Measurements from ENCODE around the gene HOXA7.

Gene HOXA7

DNA sequence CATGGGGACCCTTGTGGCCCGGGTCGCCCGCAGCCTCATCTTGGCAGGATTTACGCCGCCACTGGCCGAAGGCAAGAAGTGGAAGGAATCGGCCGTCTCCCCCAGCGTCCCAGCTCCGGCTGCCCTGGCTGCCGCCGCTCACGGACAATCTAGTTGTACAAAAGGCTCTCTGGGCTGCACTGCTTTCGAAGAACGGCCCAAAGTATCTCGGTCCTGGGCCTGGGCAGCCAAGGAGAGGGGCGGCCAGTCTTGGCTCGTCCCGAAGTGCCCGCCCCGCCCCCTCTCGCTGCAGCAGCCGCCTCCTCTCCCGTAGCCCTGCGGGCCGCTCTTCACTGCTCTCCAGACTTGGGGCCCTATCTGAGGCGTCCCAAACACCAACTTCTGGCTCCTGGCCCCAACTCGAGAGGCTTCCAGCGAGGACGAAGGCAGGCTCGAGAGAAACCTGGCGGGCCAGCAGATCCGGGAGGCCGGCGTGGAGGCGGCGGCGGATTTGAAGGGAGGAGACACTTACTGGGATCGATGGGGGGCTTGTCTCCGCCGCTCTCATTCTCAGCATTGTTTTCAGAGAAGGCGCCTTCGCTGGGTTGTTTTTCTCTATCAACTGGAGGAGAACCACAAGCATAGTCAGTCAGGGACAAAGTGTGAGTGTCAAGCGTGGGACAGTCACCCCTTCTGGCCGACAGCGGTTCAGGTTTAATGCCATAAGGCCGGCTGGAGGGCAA is 8.1 kb upstream of the HOXA7 start:
- H3K27ac ChIP-seq (ENCODE audit: low read depth, low read length), result no peak overlapping the region
- no peak overlapping the region for H3K4me3 ChIP-seq (ENCODE audit: low read length)
- TF ChIP-seq EZH2phosphoT487 (IDR thresholded peaks at IDR 0.05; ENCODE audit: borderline replicate concordance, low read length) (no peak), CTCF (IDR thresholded peaks at IDR 0.05; ENCODE audit: low read depth, low read length, poor library complexity, severe bottlenecking) (no peak)
- no peaks in the 10 kb centered on the region for H3K9me2 ChIP-seq (replicated peaks; ENCODE audit: control insufficient read depth, low read length)
- H3K79me2 ChIP-seq (ENCODE audit: control insufficient read depth, low read length), result no peaks in the 10 kb centered on the region
- no peaks in the 10 kb centered on the region for H3K36me3 ChIP-seq (ENCODE audit: control insufficient read depth, low read length)
- peaks cover 15% of the 10 kb centered on the region for H3K4me1 ChIP-seq (ENCODE audit: control insufficient read depth, low read length)
- peaks cover 63% of the 10 kb centered on the region for H3K27me3 ChIP-seq (ENCODE audit: control insufficient read depth, low read length)
- peak overlapping the region; percentile 28; the same call in 1 of the 2 replicates for H3K4me2 ChIP-seq (ENCODE audit: low read length)
- H3K9me3 ChIP-seq (ENCODE audit: control insufficient read depth, insufficient read depth, low read length), result no peaks in the 10 kb centered on the region
- no peaks in the 10 kb centered on the region; the same call in 1 of the 2 replicates for H3F3A ChIP-seq (ENCODE audit: control insufficient read depth, insufficient read depth)
- H4K20me1 ChIP-seq (ENCODE audit: control insufficient read depth, insufficient read depth, low read depth, low read length), result no peaks in the 10 kb centered on the region

DNA sequence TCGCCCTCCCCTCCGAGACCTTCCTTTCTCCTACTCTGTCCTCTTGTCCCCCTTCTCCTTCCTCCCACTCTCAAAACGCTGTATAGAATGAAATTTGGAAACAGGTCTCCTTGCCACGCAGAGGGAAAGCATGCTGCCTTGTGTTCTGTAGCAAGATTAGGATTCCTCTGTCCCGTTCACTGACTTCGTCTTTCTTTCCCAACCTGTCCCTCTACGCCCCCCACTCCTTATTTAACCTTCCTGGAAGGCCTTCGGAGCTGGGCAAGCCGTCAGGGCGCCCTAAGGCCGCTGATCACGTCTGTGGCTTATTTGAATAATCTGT is 7.5 kb upstream of the HOXA7 start:
- Histone ChIP-seq H3K79me2 (ENCODE audit: control insufficient read depth, low read length) (no peaks in the 10 kb centered on the region), H3K4me2 (ENCODE audit: low read length) (no peak overlapping the region; the same call in 1 of the 2 replicates), H3K27ac (ENCODE audit: low read depth, low read length) (no peak overlapping the region), H3K27me3 (ENCODE audit: control insufficient read depth, low read length) (peaks cover 63% of the 10 kb centered on the region), H3F3A (ENCODE audit: control insufficient read depth, insufficient read depth) (no peaks in the 10 kb centered on the region; the same call in 1 of the 2 replicates), H3K9me2 (replicated peaks; ENCODE audit: control insufficient read depth, low read length) (no peaks in the 10 kb centered on the region), H3K36me3 (ENCODE audit: control insufficient read depth, low read length) (no peaks in the 10 kb centered on the region), H3K4me3 (ENCODE audit: low read length) (no peak overlapping the region), H3K4me1 (ENCODE audit: control insufficient read depth, low read length) (peaks cover 15% of the 10 kb centered on the region), H3K9me3 (ENCODE audit: control insufficient read depth, insufficient read depth, low read length) (no peaks in the 10 kb centered on the region), H4K20me1 (ENCODE audit: control insufficient read depth, insufficient read depth, low read depth, low read length) (no peaks in the 10 kb centered on the region)
- TF ChIP-seq CTCF (IDR thresholded peaks at IDR 0.05; ENCODE audit: low read depth, low read length, poor library complexity, severe bottlenecking) (peak; percentile 28), EZH2phosphoT487 (IDR thresholded peaks at IDR 0.05; ENCODE audit: borderline replicate concordance, low read length) (no peak)

- peaks cover 63% of the 10 kb centered on the region for H3K27me3 ChIP-seq (ENCODE audit: control insufficient read depth, low read length)
- no peaks in the 10 kb centered on the region for H4K20me1 ChIP-seq (ENCODE audit: control insufficient read depth, insufficient read depth, low read depth, low read length)
- H3K4me1 ChIP-seq (ENCODE audit: control insufficient read depth, low read length), result peaks cover 19% of the 10 kb centered on the region
- TF ChIP-seq EZH2phosphoT487 (IDR thresholded peaks at IDR 0.05; ENCODE audit: borderline replicate concordance, low read length) (no peak), CTCF (IDR thresholded peaks at IDR 0.05; ENCODE audit: low read depth, low read length, poor library complexity, severe bottlenecking) (no peak)
- no peaks in the 10 kb centered on the region for H3K9me2 ChIP-seq (replicated peaks; ENCODE audit: control insufficient read depth, low read length)
- no peaks in the 10 kb centered on the region for H3K79me2 ChIP-seq (ENCODE audit: control insufficient read depth, low read length)
- no peak overlapping the region for H3K4me2 ChIP-seq (ENCODE audit: low read length)
- H3K27ac ChIP-seq (ENCODE audit: low read depth, low read length), result no peak overlapping the region
- no peaks in the 10 kb centered on the region; the same call in 1 of the 2 replicates for H3F3A ChIP-seq (ENCODE audit: control insufficient read depth, insufficient read depth)
- H3K9me3 ChIP-seq (ENCODE audit: control insufficient read depth, insufficient read depth, low read length), result no peaks in the 10 kb centered on the region
- no peak overlapping the region for H3K4me3 ChIP-seq (ENCODE audit: low read length)
- no peaks in the 10 kb centered on the region for H3K36me3 ChIP-seq (ENCODE audit: control insufficient read depth, low read length)
Observed at GRCh38 chr7:27163288-27164044, 7.0 kb upstream of the HOXA7 start.
